ENCODE results near the gene SHMT1.

SHMT1 gene

DNA sequence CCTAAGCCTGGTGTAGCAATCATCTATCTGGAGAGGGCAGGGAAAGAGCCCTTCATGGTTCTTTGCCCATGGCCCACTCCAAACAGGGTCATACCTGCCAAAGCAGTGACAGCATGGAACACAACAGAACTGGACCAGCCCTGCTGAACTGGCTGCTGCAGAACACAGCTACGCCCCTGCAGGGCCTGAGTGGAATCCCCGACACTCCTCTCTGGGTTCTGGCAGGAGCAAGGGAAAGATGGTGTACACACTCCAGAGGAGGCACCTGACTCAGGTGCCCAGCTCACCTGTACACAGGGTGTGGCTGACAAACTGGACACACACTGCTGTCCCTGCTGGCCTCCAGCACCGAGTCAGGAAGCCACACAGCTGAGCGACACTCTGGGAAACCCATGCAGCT is 83.1 kb downstream of the SHMT1 start:
- in situ Hi-C loops (cut with MboI; ENCODE audit: low sequenced_read_pairs, unreplicated experiment) = no loop called here
- TF ChIP-seq, protein P1, sequence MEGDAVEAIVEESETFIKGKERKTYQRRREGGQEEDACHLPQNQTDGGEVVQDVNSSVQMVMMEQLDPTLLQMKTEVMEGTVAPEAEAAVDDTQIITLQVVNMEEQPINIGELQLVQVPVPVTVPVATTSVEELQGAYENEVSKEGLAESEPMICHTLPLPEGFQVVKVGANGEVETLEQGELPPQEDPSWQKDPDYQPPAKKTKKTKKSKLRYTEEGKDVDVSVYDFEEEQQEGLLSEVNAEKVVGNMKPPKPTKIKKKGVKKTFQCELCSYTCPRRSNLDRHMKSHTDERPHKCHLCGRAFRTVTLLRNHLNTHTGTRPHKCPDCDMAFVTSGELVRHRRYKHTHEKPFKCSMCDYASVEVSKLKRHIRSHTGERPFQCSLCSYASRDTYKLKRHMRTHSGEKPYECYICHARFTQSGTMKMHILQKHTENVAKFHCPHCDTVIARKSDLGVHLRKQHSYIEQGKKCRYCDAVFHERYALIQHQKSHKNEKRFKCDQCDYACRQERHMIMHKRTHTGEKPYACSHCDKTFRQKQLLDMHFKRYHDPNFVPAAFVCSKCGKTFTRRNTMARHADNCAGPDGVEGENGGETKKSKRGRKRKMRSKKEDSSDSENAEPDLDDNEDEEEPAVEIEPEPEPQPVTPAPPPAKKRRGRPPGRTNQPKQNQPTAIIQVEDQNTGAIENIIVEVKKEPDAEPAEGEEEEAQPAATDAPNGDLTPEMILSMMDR (IDR thresholded peaks at IDR 0.05; ENCODE audit: borderline replicate concordance, control extremely low read depth, extremely low read depth, insufficient read depth, missing control alignments) = no peak
- DNase-seq (ENCODE audit: low spot score) = no peak

- in situ Hi-C loops (cut with MboI; ENCODE audit: low sequenced_read_pairs, unreplicated experiment) = no loop called here
- TF ChIP-seq, protein P1 (IDR thresholded peaks at IDR 0.05; ENCODE audit: borderline replicate concordance, control extremely low read depth, extremely low read depth, insufficient read depth, missing control alignments) = no peak
- DNase-seq (ENCODE audit: low spot score) = no peak
These were observed 84.5 kb downstream of the SHMT1 start for GRCh38 chr17:18278867-18279266.

Data from GM13976 (cell line).